B cell (primary cell): ENCODE measurements around the gene ARF6. TPM values are rescaled to one million over a fixed set of nuclear protein-coding genes. Genes with fewer than 3 reads are reported as not detected.
"Not testable (repeated sequence)": the region's sequence is repeated elsewhere in the genome, so short reads cannot be mapped to it uniquely, and the experiment has no call there.

Experiments used
- ATAC-seq: fragments of 200-7000 bp; cut with Tn5 transposase; one replicate; pipeline ENCODE4 v1.10.0; 2021; ENCODE audit warnings: low read depth, mild to moderate bottlenecking, moderate number of reproducible peaks, moderate library complexity
- CTCF ChIA-PET: fragments of 350-600 bp; sonication (Branson Sonifier 250); formaldehyde crosslinking; loops from one replicate; lab custom pipeline; 2021; ENCODE audit warnings: antibody characterized with exemption, inconsistent platforms; lab: Charles Lee
- POLR2A ChIA-PET: fragments of 350-600 bp; sonication (Branson Sonifier 250); formaldehyde crosslinking; loops from one replicate; lab custom pipeline; 2021; ENCODE audit warnings: antibody characterized with exemption; lab: Charles Lee
- DNase-seq: peaks from one replicate; pipeline ENCODE4 v3.0.0; 2013
- H2AFZ ChIP-seq: 2 replicates; pipeline ENCODE4 v1.6.1; 2012; ENCODE audit warnings: mild to moderate bottlenecking, low read depth, low read length; ENCODE audit not compliant: insufficient read depth, poor library complexity, severe bottlenecking
- H3K27ac ChIP-seq, 2 donors: 1 replicate in 1 of 2; 2 replicates in 1 of 2; pipeline ENCODE4 v1.5.1; 2012 to 2013; ENCODE audit warnings: low read length in 2 of 2, mild to moderate bottlenecking in 2 of 2, moderate library complexity in 1 of 2
- H3K27me3 ChIP-seq, 4 experiments: fragments of 200-600 bp in 1 of 4; sonication (generic) in 1 of 4; replicated peaks in 1 of 4; 1 replicate in 2 of 4; 2 replicates in 2 of 4; pipeline versions ENCODE4 v1.6.1 to v1.7.0; 2013 to 2016; ENCODE audit warnings: low read length in 3 of 4, mild to moderate bottlenecking in 2 of 4, mixed read lengths in 1 of 4, moderate library complexity in 1 of 4; ENCODE audit not compliant: insufficient read depth in 4 of 4, control insufficient read depth in 3 of 4; ENCODE audit errors: control extremely low read depth in 1 of 4
- H3K36me3 ChIP-seq, 2 experiments: replicated peaks in 1 of 2; 1 replicate in 1 of 2; 2 replicates in 1 of 2; pipeline versions ENCODE4 v1.6.1 to v1.7.1; 2013; ENCODE audit warnings: low read length in 1 of 2; ENCODE audit not compliant: insufficient read depth in 2 of 2, control insufficient read depth in 1 of 2; ENCODE audit errors: control extremely low read depth in 1 of 2, extremely low read depth in 1 of 2
- H3K4me1 ChIP-seq, 2 donors: fragments of 200-600 bp in 1 of 2; sonication (generic) in 1 of 2; 1 replicate in 1 of 2; 2 replicates in 1 of 2; pipeline versions ENCODE4 v1.5.1 to v1.6.1; 2013 to 2017; ENCODE audit warnings: low read length in 2 of 2; ENCODE audit not compliant: control insufficient read depth in 2 of 2, insufficient read depth in 2 of 2
- H3K4me2 ChIP-seq: replicated peaks from 2 replicates; pipeline ENCODE3; 2012; ENCODE audit warnings: mild to moderate bottlenecking, low read depth, low read length; ENCODE audit not compliant: poor library complexity, severe bottlenecking
- H3K4me3 ChIP-seq, 5 experiments: fragments of 200-600 bp in 1 of 5; sonication (generic) in 1 of 5; 1 replicate in 3 of 5; 2 replicates in 2 of 5; pipeline versions ENCODE4 v1.5.1 to v1.7.0; 2011 to 2016; ENCODE audit warnings: low read length in 4 of 5, mild to moderate bottlenecking in 4 of 5, low read depth in 2 of 5, control low read depth in 1 of 5, moderate library complexity in 1 of 5; ENCODE audit not compliant: insufficient read depth in 1 of 5; ENCODE audit errors: control extremely low read depth in 1 of 5, extremely low read depth in 1 of 5
- H3K79me2 ChIP-seq: fragments of 200-600 bp; sonication (generic); one replicate; pipeline ENCODE4 v1.6.0; 2016; ENCODE audit warnings: low read length; ENCODE audit not compliant: control insufficient read depth, insufficient read depth
- H3K9ac ChIP-seq: fragments of 200-600 bp; sonication (generic); 2 replicates; pipeline ENCODE4 v1.6.1; 2017; ENCODE audit warnings: mild to moderate bottlenecking, low read length, moderate library complexity
- H3K9me3 ChIP-seq, 3 donors: one replicate each; pipeline versions ENCODE4 v1.6.1 to v1.7.1; 2013; ENCODE audit warnings: low read length in 2 of 3; ENCODE audit not compliant: control insufficient read depth in 2 of 3, insufficient read depth in 1 of 3; ENCODE audit errors: control extremely low read depth in 1 of 3
- H4K20me1 ChIP-seq: 2 replicates; pipeline ENCODE4 v1.6.0; 2012; ENCODE audit warnings: mild to moderate bottlenecking, low read length; ENCODE audit not compliant: insufficient read depth, control insufficient read depth, poor library complexity, severe bottlenecking
- H3K27ac Mint-ChIP-seq: one replicate; pipeline ENCODE4 v1.8.0; 2021; ENCODE audit warnings: mixed read lengths
- H3K27me3 Mint-ChIP-seq: one replicate; pipeline ENCODE4 v1.8.0; 2021; ENCODE audit warnings: mixed read lengths
- H3K4me1 Mint-ChIP-seq: one replicate; pipeline ENCODE4 v1.8.0; 2021; ENCODE audit warnings: mixed read lengths
- H3K4me3 Mint-ChIP-seq: one replicate; pipeline ENCODE4 v1.8.0; 2021; ENCODE audit warnings: mixed read lengths
- H3K9me3 Mint-ChIP-seq: one replicate; pipeline ENCODE4 v1.8.0; 2022; ENCODE audit warnings: mixed read lengths; ENCODE audit not compliant: insufficient read depth
- EZH2 ChIP-seq: IDR thresholded peaks from 2 replicates; pipeline ENCODE4 v1.6.1; 2012; ENCODE audit warnings: borderline replicate concordance, low read depth, mild to moderate bottlenecking, moderate library complexity, low read length; ENCODE audit not compliant: insufficient read depth, poor library complexity, severe bottlenecking
- WGBS: methylation state at CpG from one replicate; pipeline ENCODE4 v1.1.5; 2013; ENCODE audit warnings: missing lambda C conversion rate; ENCODE audit not compliant: insufficient coverage; 5-methylcytosine and 5-hydroxymethylcytosine counted together
- intact Hi-C: fragments of 100-400 bp; cut with micrococcal nuclease; formaldehyde crosslinking; loops from one replicate; pipeline ENCODE4 v1.10.0; 2022
- polyA plus RNA-seq: library from polyadenylated mRNA; depleted of rRNA; stranded (reverse); fragments of >200 nt; gene quantifications from 2 replicates; pipeline ENCODE4 v1.2.3, GENCODE V29; 2012
- total RNA-seq, 2 donors: library from RNA; stranded (reverse); fragments of 120-200 nt in 1 of 2; gene quantifications; 1 replicate in 1 of 2; 2 replicates in 1 of 2; pipeline versions ENCODE4 v1.2.3 to v1.2.4, GENCODE V29; 2013 to 2022
- TF ChIP-seq, protein P1 (sequence below): fragments of 200-600 bp; IDR thresholded peaks from one replicate; pipeline ENCODE4 v1.8.0; 2022; ENCODE audit warnings: antibody characterized with exemption, mild to moderate bottlenecking

The ARF6 gene
- total and polyA plus RNA-seq, 2 donors (not counting 1 experiment from before 2014, with no cell fraction given): 96.6 to 135 TPM

DNA sequence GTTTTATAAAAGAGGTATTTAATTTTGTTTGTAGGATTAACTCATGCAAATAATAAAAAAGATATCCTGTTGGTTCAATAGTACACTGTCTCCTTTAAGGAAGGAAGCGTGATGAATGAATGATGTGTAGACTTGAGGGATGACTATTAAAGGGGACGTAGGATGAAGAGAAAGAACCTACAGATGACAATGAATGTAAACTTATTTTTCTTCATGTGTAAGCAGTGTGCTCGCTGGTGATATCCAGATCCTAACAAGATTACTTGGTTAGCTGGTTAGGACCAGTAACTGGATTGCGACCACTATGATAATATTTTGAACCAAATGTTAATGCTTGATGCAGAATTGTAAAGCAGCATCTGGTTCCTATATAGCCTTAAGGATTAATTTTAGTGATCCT lies 2.6 kb downstream of the ARF6 start:
- peak overlapping the region; percentile 80 for H3K27ac Mint-ChIP-seq
- CTCF ChIA-PET: interaction anchor here (0.8 to 1.8 kb wide), 6 partner anchors 43 to 210 kb away, joined by 3 to 5 read pairs (median 3); partner anchors contain the start of gene NEMF
- Histone ChIP-seq H3K4me1 (peaks cover 41 to 53% of the 10 kb centered on the region in 2 donors), H3K27ac (peak overlapping the region; percentile 8 to 70), H3K4me3 (peak overlapping the region; percentile 74 to 96 (median 89)), H2AFZ (no peak overlapping the region), H3K79me2 (peaks cover 79% of the 10 kb centered on the region), H3K27me3 (no peaks in the 10 kb centered on the region), H3K36me3 (peaks cover 0 to 29% of the 10 kb centered on the region in 2 experiments), H3K9me3 (no peaks in the 10 kb centered on the region), H4K20me1 (peaks cover 32% of the 10 kb centered on the region), H3K9ac (peak overlapping the region; percentile 99), H3K4me2 (peak overlapping the region; percentile 79)
- no peak for DNase-seq
- H3K4me1 Mint-ChIP-seq: peaks cover 63% of the 10 kb centered on the region
- no peak for ATAC-seq
- no peak for TF ChIP-seq EZH2
- TF ChIP-seq, protein P1, sequence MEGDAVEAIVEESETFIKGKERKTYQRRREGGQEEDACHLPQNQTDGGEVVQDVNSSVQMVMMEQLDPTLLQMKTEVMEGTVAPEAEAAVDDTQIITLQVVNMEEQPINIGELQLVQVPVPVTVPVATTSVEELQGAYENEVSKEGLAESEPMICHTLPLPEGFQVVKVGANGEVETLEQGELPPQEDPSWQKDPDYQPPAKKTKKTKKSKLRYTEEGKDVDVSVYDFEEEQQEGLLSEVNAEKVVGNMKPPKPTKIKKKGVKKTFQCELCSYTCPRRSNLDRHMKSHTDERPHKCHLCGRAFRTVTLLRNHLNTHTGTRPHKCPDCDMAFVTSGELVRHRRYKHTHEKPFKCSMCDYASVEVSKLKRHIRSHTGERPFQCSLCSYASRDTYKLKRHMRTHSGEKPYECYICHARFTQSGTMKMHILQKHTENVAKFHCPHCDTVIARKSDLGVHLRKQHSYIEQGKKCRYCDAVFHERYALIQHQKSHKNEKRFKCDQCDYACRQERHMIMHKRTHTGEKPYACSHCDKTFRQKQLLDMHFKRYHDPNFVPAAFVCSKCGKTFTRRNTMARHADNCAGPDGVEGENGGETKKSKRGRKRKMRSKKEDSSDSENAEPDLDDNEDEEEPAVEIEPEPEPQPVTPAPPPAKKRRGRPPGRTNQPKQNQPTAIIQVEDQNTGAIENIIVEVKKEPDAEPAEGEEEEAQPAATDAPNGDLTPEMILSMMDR: no peak
- POLR2A ChIA-PET: interaction anchor here (1.0 to 1.1 kb wide), 2 partner anchors 152 to 167 kb away, joined by 3 read pairs; no protein-coding TSS in a partner anchor
- intact Hi-C loops: loop anchor here (5.0 kb wide), 1 partner anchor 37 kb away; no protein-coding TSS in a partner anchor
- 70% methylated on average over 1 of the region's 4 CpGs for WGBS
- no peaks in the 10 kb centered on the region for H3K9me3 Mint-ChIP-seq
- peak overlapping the region; percentile 80 for H3K4me3 Mint-ChIP-seq
- H3K27me3 Mint-ChIP-seq: no peaks in the 10 kb centered on the region

DNA sequence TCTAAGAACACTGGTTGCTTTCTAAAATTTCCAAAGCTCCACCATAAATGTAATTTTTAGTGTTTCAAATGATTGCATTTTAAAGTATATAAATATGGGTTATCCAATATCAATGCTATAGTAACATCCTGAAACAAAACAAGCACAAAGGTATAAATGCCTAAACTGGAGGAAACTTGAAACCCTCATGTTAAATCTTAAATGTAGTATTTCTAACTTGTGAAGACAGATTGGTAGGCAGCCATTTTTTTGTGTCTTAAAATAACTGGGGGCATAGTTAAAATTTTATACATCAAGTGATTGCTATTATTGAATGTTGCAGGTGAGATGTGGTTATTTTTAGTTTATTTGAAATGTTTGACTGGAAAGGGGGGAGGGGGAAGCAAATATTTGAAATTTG lies 3.4 kb downstream of the ARF6 start:
- H3K27me3 Mint-ChIP-seq, DNase-seq, H2AFZ ChIP-seq, H3K9me3 ChIP-seq, H3K9me3 Mint-ChIP-seq, H3K27me3 ChIP-seq, ATAC-seq: not testable (repeated sequence)
- POLR2A ChIA-PET: interaction anchor here (0.7 to 1.1 kb wide), 2 partner anchors 27 to 151 kb away, joined by 3 read pairs; no protein-coding TSS in a partner anchor
- intact Hi-C loops: loop anchor here (5.0 kb wide), 1 partner anchor 36 kb away; no protein-coding TSS in a partner anchor
- peaks cover 57% of the 10 kb centered on the region for H3K4me1 Mint-ChIP-seq
- peak overlapping the region; percentile 80 for H3K27ac Mint-ChIP-seq
- H3K79me2 ChIP-seq: peaks cover 77% of the 10 kb centered on the region
- peaks cover 32% of the 10 kb centered on the region for H4K20me1 ChIP-seq
- H3K4me1 ChIP-seq: peaks cover 37 to 50% of the 10 kb centered on the region in 2 donors
- H3K4me3 ChIP-seq: peak overlapping the region in 4 of 5 experiments; percentile 74 to 96 (median 83)
- peak overlapping the region; percentile 79 for H3K4me2 ChIP-seq
- CTCF ChIA-PET: interaction anchor here (0.8 to 1.8 kb wide), 6 partner anchors 44 to 209 kb away, joined by 3 to 5 read pairs (median 3); partner anchors contain the start of gene NEMF
- peak overlapping the region; percentile 80 for H3K4me3 Mint-ChIP-seq
- peak overlapping the region in 1 of 2 donors; percentile 70 for H3K27ac ChIP-seq
- peak overlapping the region; percentile 99 for H3K9ac ChIP-seq
- peaks cover 0 to 29% of the 10 kb centered on the region in 2 experiments for H3K36me3 ChIP-seq
